BJ (cell line): ENCODE results near the gene AGMAT. TPM values are rescaled to one million over a fixed set of nuclear protein-coding genes. Genes with fewer than 3 reads are reported as not detected.

ENCODE experiments used
- CTCF ChIA-PET: fragments of 350-600 bp; formaldehyde crosslinking; extraction: SDS; loops from one replicate; lab custom pipeline; 2021; ENCODE audit warnings: antibody characterized with exemption, inconsistent platforms; lab: Yijun Ruan, JAX
- POLR2A ChIA-PET: fragments of 300-600 bp; sonication (Branson Sonifier 250); formaldehyde crosslinking; extraction: SDS; loops from one replicate; lab custom pipeline; 2021; ENCODE audit warnings: antibody characterized with exemption; lab: Charles Lee
- DNase-seq: peaks from one replicate; pipeline ENCODE4 v3.0.0-alpha.2; 2011; ENCODE audit warnings: low read depth
- H3K27me3 ChIP-seq: 2 replicates; pipeline ENCODE4 v1.6.0; 2011; ENCODE audit warnings: low read length; ENCODE audit not compliant: control insufficient read depth, insufficient read depth
- H3K36me3 ChIP-seq: 2 replicates; pipeline ENCODE4 v1.5.1; 2011; ENCODE audit warnings: low read length; ENCODE audit not compliant: control insufficient read depth, insufficient read depth
- H3K4me3 ChIP-seq: 2 replicates; pipeline ENCODE4 v1.5.1; 2011; ENCODE audit warnings: low read depth, mild to moderate bottlenecking, control low read depth, low read length
- polyA plus RNA-seq: library from polyadenylated mRNA; depleted of rRNA; stranded (reverse); fragments of >200 nt; gene quantifications from 2 replicates; pipeline ENCODE4 v1.2.3, GENCODE V29; 2011
- TF ChIP-seq, protein P1 (sequence below): IDR thresholded peaks from 2 replicates; pipeline ENCODE4 v1.5.1; 2011; ENCODE audit warnings: low read depth, mild to moderate bottlenecking, control low read depth, inconsistent platforms, low read length, moderate library complexity; ENCODE audit not compliant: insufficient read depth

The AGMAT gene
- polyA plus RNA-seq, 1 experiment, result 1.1 TPM

DNA sequence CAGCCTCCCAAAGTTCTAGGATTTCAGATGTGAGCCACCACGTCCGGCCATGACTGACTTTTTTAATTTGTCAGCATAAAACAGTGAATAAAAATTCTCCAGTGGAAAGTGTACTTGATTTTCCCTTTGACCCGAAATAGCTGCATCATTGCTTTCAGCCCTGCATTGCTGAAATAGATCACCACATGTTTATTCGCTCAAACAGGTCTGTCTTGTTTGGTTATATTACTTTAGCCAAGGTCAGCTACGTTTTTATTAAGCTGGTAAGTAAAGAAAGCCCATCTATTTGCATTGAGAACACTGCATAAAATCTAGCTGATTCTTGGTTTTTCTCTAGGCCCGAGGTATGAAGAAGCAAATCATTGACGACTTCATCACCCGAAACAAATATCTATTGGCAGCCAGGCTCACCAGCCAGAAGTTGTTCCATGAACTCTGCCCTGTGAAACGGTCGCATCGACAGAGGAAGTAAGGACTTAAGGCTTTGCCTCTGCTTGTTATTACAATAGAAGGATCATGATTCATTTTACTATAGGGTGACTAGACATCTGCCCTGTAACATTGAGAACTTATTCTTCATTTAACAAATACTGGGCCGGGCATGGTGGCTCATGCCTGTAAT, 25.6 kb downstream of the AGMAT start:
- TF ChIP-seq, protein P1, sequence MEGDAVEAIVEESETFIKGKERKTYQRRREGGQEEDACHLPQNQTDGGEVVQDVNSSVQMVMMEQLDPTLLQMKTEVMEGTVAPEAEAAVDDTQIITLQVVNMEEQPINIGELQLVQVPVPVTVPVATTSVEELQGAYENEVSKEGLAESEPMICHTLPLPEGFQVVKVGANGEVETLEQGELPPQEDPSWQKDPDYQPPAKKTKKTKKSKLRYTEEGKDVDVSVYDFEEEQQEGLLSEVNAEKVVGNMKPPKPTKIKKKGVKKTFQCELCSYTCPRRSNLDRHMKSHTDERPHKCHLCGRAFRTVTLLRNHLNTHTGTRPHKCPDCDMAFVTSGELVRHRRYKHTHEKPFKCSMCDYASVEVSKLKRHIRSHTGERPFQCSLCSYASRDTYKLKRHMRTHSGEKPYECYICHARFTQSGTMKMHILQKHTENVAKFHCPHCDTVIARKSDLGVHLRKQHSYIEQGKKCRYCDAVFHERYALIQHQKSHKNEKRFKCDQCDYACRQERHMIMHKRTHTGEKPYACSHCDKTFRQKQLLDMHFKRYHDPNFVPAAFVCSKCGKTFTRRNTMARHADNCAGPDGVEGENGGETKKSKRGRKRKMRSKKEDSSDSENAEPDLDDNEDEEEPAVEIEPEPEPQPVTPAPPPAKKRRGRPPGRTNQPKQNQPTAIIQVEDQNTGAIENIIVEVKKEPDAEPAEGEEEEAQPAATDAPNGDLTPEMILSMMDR, result no peak
- ChIA-PET POLR2A (no interaction called here), CTCF (no interaction called here)
- DNase-seq, result no peak
- Histone ChIP-seq H3K36me3 (peaks cover 7% of the 10 kb centered on the region), H3K27me3 (no peaks in the 10 kb centered on the region), H3K4me3 (no peak overlapping the region)

DNA sequence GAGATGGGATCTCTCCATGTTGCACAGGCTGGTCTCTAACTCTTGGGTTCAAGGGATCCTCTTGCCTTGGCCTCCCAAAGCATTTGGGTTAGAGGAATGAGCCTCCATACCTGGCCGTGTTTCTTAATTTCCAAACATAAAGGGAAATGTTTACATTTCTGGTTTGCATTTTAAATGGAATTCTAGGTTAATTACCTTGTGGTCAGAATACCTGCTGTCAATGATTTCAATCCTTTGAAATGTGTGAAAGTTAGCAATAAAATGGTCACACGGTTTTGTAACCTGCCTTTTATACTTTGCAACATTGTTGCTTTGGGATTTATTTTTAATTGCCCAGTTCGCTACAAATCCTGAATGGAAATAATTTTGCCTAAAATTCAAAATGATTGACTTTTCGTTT, 26.3 kb downstream of the AGMAT start:
- TF ChIP-seq, protein P1, result no peak
- H3K36me3 ChIP-seq, result peaks cover 3% of the 10 kb centered on the region
- ChIA-PET POLR2A (no interaction called here), CTCF (no interaction called here)
- DNase-seq, result no peak
- no peaks in the 10 kb centered on the region for H3K27me3 ChIP-seq
- H3K4me3 ChIP-seq, result no peak overlapping the region

DNA sequence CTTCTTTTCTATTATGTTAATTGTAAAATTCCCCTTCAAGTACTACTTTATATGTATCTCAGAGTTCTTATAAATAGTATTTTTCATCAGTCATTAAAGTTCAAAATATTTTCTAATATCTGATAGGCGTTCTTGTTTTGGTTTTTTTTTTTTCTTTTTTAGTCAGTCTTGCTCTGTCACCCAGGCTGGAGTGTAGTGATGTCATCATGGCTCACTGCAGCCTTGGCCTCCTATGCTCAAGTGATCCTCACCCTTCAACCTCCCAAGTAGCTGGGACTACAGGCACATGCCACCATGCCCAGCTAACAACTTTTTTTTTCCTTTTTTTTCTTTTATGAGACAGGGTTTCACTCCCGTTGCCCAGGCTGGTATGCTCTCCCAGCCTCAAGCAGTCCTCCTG, 27.3 kb downstream of the AGMAT start:
- no peak for DNase-seq
- no peak overlapping the region for H3K4me3 ChIP-seq
- TF ChIP-seq, protein P1, result no peak
- peaks cover 3% of the 10 kb centered on the region for H3K36me3 ChIP-seq
- ChIA-PET CTCF (no interaction called here), POLR2A (interaction anchor here (0.7 kb wide), 1 partner anchor 161 kb away, joined by 3 read pairs; no protein-coding TSS in a partner anchor)
- no peaks in the 10 kb centered on the region for H3K27me3 ChIP-seq

DNA sequence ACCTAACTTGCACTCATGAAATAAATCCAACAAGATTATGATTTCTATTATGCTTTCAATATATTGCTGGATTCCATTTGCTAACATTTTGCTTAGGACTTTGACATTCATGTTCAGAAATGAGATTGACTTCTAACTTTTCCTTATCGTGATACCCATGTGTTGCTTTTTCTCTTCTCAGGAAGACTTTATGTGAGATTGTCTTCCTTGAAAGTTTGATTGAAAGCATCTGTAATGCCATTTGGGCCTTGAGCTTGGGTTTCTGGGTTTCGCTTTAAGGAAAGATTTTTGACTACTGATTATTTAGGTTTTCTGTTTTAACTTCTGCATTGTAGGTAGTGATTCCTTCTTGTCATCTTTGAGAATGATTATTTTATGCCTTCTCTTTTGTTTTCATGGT, 27.8 kb downstream of the AGMAT start:
- no peak for DNase-seq
- CTCF ChIA-PET, result no interaction called here
- Histone ChIP-seq H3K4me3 (no peak overlapping the region), H3K36me3 (peaks cover 2% of the 10 kb centered on the region), H3K27me3 (no peaks in the 10 kb centered on the region)
- POLR2A ChIA-PET, result no interaction called here
- TF ChIP-seq, protein P1, result no peak

DNA sequence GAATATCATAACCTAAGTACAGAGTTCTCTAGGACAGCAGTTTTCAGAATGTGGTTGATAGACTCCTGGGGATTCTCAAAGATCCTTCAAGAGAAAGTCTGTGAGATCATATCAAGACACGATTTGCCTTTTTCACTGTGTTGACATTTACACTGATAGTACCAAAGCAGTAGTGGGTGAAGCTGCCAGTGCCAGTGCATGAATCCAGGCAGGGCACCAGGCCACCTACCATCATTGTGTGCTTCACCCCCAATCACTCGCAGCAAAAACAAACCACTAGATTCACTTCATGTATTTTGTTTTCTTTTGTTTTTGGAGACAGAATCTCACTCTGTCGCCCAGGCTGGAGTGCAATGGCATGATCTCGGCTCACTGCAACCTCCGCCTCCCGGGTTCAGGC, 34.3 kb downstream of the AGMAT start:
- CTCF ChIA-PET, result interaction anchor here (1.2 kb wide), 1 partner anchor 21 kb away, joined by 3 read pairs; no protein-coding TSS in a partner anchor
- POLR2A ChIA-PET, result no interaction called here
- H3K36me3 ChIP-seq, result peaks cover 6% of the 10 kb centered on the region

More for the DNA sequence above, 34.3 kb downstream of the AGMAT start:
- Histone ChIP-seq H3K27me3 (no peaks in the 10 kb centered on the region), H3K4me3 (no peak overlapping the region)
- DNase-seq, result no peak
- TF ChIP-seq, protein P1, result no peak
